GM12878 (cell line): ENCODE measurements around the gene NCBP2L. TPM values are rescaled to one million over a fixed set of nuclear protein-coding genes. Genes with fewer than 3 reads are reported as not detected.

Experiments used
- ATAC-seq: fragments of 200-7000 bp; cut with Tn5 transposase; 3 replicates; pipeline ENCODE4 v1.9.1; 2020; ENCODE audit warnings: mild to moderate bottlenecking, moderate library complexity
- BruUV-seq: library from RNA; stranded (reverse); fragments of 400-500 nt; replicated peaks from 2 replicates; lab custom pipeline; 2021; lab: Mats Ljungman, UMichigan
- CTCF ChIA-PET: fragments of 300-600 bp; sonication (Branson Sonifier 250); formaldehyde crosslinking; extraction: SDS; loops from one replicate; lab custom pipeline; 2021; ENCODE audit warnings: inconsistent platforms; lab: Yijun Ruan, JAX
- POLR2A ChIA-PET: fragments of 350-600 bp; formaldehyde crosslinking; extraction: SDS; loops from one replicate; lab custom pipeline; 2021; ENCODE audit warnings: inconsistent platforms; lab: Charles Lee
- RAD21 ChIA-PET: fragments of 300-600 bp; sonication (Branson Sonifier 250); formaldehyde crosslinking; loops from one replicate; lab custom pipeline; 2023; ENCODE audit warnings: antibody characterized with exemption; ENCODE audit not compliant: unreplicated experiment; lab: Charles Lee
- SMC1A ChIA-PET: fragments of 300-600 bp; sonication (Branson Sonifier 250); formaldehyde crosslinking; loops from one replicate; lab custom pipeline; 2023; ENCODE audit not compliant: unreplicated experiment, uncharacterized antibody; lab: Charles Lee
- DNase-seq: peaks from one replicate; pipeline ENCODE4 v3.0.0-alpha.2; 2011; ENCODE audit warnings: low read depth, low spot score
- FAIRE-seq: peaks from 3 replicates; lab custom pipeline; 2011; peaks lifted over from hg19 to GRCh38; lab: Jason Lieb, UNC
- H2AFZ ChIP-seq: 2 replicates; pipeline ENCODE4 v1.6.0; 2011; ENCODE audit warnings: low read depth, low read length, control low read depth; ENCODE audit not compliant: control insufficient read depth
- H3K27ac ChIP-seq: 2 replicates; pipeline ENCODE4 v1.5.1; 2011; ENCODE audit warnings: control low read depth; ENCODE audit not compliant: control insufficient read depth, insufficient read depth
- H3K27me3 ChIP-seq, 2 experiments: replicated peaks in 1 of 2; 2 replicates each; pipeline versions ENCODE4 v1.6.0 to v1.6.1; 2011; ENCODE audit warnings: low read length in 1 of 2; ENCODE audit not compliant: control insufficient read depth in 2 of 2, insufficient read depth in 2 of 2
- H3K36me3 ChIP-seq, 2 experiments: 2 replicates each; pipeline ENCODE4 v1.5.1; 2011; ENCODE audit warnings: low read length in 1 of 2; ENCODE audit not compliant: control insufficient read depth in 2 of 2, insufficient read depth in 2 of 2
- H3K4me1 ChIP-seq: 2 replicates; pipeline ENCODE4 v1.6.1; 2011; ENCODE audit warnings: mild to moderate bottlenecking, low read length, moderate library complexity, mixed read lengths; ENCODE audit not compliant: control insufficient read depth, insufficient read depth
- H3K4me2 ChIP-seq: 2 replicates; pipeline ENCODE4 v1.6.0; 2011; ENCODE audit warnings: control low read depth; ENCODE audit not compliant: control insufficient read depth, insufficient read depth
- H3K4me3 ChIP-seq: fragments of 200-600 bp; sonication (generic); 2 replicates; pipeline ENCODE4 v1.5.1; 2016
- H3K79me2 ChIP-seq: 2 replicates; pipeline ENCODE4 v1.6.0; 2011; ENCODE audit warnings: low read length; ENCODE audit not compliant: control insufficient read depth, insufficient read depth
- H3K9ac ChIP-seq: 2 replicates; pipeline ENCODE4 v1.8.0; 2011; ENCODE audit warnings: low read length, control low read depth, mixed read lengths; ENCODE audit not compliant: control insufficient read depth, insufficient read depth
- H3K9me3 ChIP-seq: replicated peaks from 3 replicates; pipeline ENCODE4 v1.5.1; 2011; ENCODE audit warnings: mild to moderate bottlenecking, low read length; ENCODE audit not compliant: control insufficient read depth, insufficient read depth
- H4K20me1 ChIP-seq: 2 replicates; pipeline ENCODE4 v1.6.0; 2011; ENCODE audit not compliant: control insufficient read depth, insufficient read depth
- CBX3 ChIP-seq: fragments of 200-600 bp; sonication (generic); IDR thresholded peaks from 2 replicates; pipeline ENCODE4 v1.6.1; 2016; ENCODE audit warnings: low read depth, borderline replicate concordance
- CEBPB ChIP-seq, 2 experiments: fragments of 150-350 bp in 1 of 2; IDR thresholded peaks; 2 replicates each; pipeline ENCODE4 v1.6.1; 2012 to 2014; ENCODE audit warnings: low read depth in 2 of 2, low read length in 2 of 2, borderline replicate concordance in 1 of 2, inconsistent platforms in 1 of 2
- TAF1 ChIP-seq: IDR thresholded peaks from 2 replicates; pipeline ENCODE4 v1.6.1; 2011; ENCODE audit warnings: mild to moderate bottlenecking, low read depth, low read length, borderline replicate concordance
- ZNF24 ChIP-seq: fragments of 450-650 bp; IDR thresholded peaks from 2 replicates; pipeline ENCODE4 v1.6.1; 2017; ENCODE audit warnings: antibody characterized with exemption, mild to moderate bottlenecking
- WGBS: methylation state at CpG from one replicate; pipeline ENCODE4 v1.1.6; 2016; ENCODE audit warnings: low lambda C conversion rate; ENCODE audit not compliant: insufficient replicate concordance, insufficient coverage; ENCODE audit errors: missing lambda C conversion rate; 5-methylcytosine and 5-hydroxymethylcytosine counted together
- in situ Hi-C: fragments of 300-500 bp; cut with MboI; formaldehyde crosslinking; loops from 9 replicates; pipeline ENCODE4 v1.14.3; 2018; ENCODE audit warnings: mixed read lengths
- intact Hi-C: fragments of 100-400 bp; cut with micrococcal nuclease; formaldehyde crosslinking; loops from one replicate; pipeline ENCODE4 v1.14.2; 2022; ENCODE audit not compliant: unreplicated experiment
- polyA plus RNA-seq, 11 experiments: library from polyadenylated mRNA; depleted of rRNA in 4 of 11; unstranded in 6 of 11; stranded (reverse) in 5 of 11; fragments of >200 nt; fragmentation: Nextera tagmentation in 4 of 11; fragmentation: Illumina TruSeq in 1 of 11; extraction: Ambion mirVana in 4 of 11; extraction: Trizol in 1 of 11; gene quantifications; 1 replicate in 1 of 11; 2 replicates in 10 of 11; pipeline versions ENCODE4 v1.2.1 to v1.2.3, GENCODE V29; 2011 to 2016; ENCODE audit warnings: inconsistent platforms in 2 of 11, missing spikeins in 2 of 11, low read depth in 1 of 11
- total RNA-seq, 4 experiments: library from RNA; depleted of rRNA in 3 of 4; stranded (reverse); fragments of >200 nt in 3 of 4; fragmentation: Illumina TruSeq in 1 of 4; extraction: Trizol in 1 of 4; gene quantifications; 2 replicates each; pipeline versions ENCODE4 v1.2.1 to v1.2.3, GENCODE V29; 2013 to 2021
- TF ChIP-seq, protein P1 (sequence below): fragments of 450-650 bp; formaldehyde crosslinking; IDR thresholded peaks from 2 replicates; pipeline ENCODE4 v1.4.0; 2022; ENCODE audit warnings: mild to moderate bottlenecking, moderate library complexity
- TF ChIP-seq, protein P2 (sequence below): IDR thresholded peaks from 2 replicates; pipeline ENCODE4 v1.6.1; 2012; ENCODE audit warnings: low read length, inconsistent platforms
- TF ChIP-seq, protein P3 (sequence below): fragments of 150-350 bp; IDR thresholded peaks from 2 replicates; pipeline ENCODE4 v1.6.1; 2014; ENCODE audit warnings: mild to moderate bottlenecking, low read depth, low read length

Gene NCBP2L
- total and polyA plus RNA-seq, 10 of the 15 experiments (the other 5 are each of a cell fraction or from before 2014, with no cell fraction given) = not detected

DNA sequence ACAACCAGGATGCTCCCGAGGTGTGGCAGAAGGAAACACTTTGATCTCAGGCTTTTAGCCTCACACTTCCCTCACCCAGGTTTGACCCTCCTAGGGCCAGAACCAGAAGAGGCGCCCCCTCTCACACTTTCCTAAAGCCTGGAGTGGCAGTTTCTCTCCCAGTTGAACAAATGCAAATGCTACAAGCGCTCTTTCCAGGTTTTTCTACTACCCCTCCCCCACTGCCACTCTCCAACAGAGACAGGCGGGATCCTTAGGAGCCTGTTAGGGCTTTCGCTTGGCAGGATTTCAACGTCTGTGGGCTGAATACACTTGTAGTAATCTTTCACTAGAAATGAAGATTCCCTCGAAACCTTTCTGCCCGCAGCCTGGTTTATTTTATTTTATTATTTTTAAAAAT lies 4.3 kb upstream of the NCBP2L start:
- no peaks in the 10 kb centered on the region for H4K20me1 ChIP-seq
- ChIA-PET CTCF (interaction anchor here (1.1 to 5.9 kb wide), 2 partner anchors 57 to 101 kb away, joined by 4 to 136 read pairs; no protein-coding TSS in a partner anchor), SMC1A (interaction anchor here (1.1 to 9.4 kb wide), 4 partner anchors 52 to 109 kb away, joined by 3 to 149 read pairs (median 38); no protein-coding TSS in a partner anchor), POLR2A (no interaction called here), RAD21 (interaction anchor here (0.7 to 4.6 kb wide), 2 partner anchors 31 to 100 kb away, joined by 3 to 98 read pairs; no protein-coding TSS in a partner anchor)
- H3K9ac ChIP-seq = no peak overlapping the region
- ATAC-seq (no peak), FAIRE-seq (no peak), DNase-seq (no peak)
- WGBS = 45% methylated on average over 8 of the region's 8 CpGs
- H3K79me2 ChIP-seq = no peaks in the 10 kb centered on the region
- no peaks in the 10 kb centered on the region; the same call in 2 of the 3 replicates for H3K9me3 ChIP-seq
- H3K27me3 ChIP-seq = no peaks in the 10 kb centered on the region; a peak in 1 of 4 replicates
- in situ Hi-C loops (no loop called here), intact Hi-C loops (loop anchor here (10.0 kb wide), 1 partner anchor 748 kb away; no protein-coding TSS in a partner anchor)
- no peak overlapping the region for H3K27ac ChIP-seq
- no peak overlapping the region for H3K4me3 ChIP-seq
- no TSS peak for BruUV-seq
- H3K4me1 ChIP-seq = no peaks in the 10 kb centered on the region
- H2AFZ ChIP-seq = no peak overlapping the region
- TF ChIP-seq CBX3 (no peak), ZNF24 (no peak), TAF1 (no peak), CEBPB (IDR thresholded peaks at IDR 0.05; ENCODE audit: borderline replicate concordance in 1 of 2, low read depth in 2 of 2, low read length in 2 of 2) (no peak)
- TF ChIP-seq, protein P1, sequence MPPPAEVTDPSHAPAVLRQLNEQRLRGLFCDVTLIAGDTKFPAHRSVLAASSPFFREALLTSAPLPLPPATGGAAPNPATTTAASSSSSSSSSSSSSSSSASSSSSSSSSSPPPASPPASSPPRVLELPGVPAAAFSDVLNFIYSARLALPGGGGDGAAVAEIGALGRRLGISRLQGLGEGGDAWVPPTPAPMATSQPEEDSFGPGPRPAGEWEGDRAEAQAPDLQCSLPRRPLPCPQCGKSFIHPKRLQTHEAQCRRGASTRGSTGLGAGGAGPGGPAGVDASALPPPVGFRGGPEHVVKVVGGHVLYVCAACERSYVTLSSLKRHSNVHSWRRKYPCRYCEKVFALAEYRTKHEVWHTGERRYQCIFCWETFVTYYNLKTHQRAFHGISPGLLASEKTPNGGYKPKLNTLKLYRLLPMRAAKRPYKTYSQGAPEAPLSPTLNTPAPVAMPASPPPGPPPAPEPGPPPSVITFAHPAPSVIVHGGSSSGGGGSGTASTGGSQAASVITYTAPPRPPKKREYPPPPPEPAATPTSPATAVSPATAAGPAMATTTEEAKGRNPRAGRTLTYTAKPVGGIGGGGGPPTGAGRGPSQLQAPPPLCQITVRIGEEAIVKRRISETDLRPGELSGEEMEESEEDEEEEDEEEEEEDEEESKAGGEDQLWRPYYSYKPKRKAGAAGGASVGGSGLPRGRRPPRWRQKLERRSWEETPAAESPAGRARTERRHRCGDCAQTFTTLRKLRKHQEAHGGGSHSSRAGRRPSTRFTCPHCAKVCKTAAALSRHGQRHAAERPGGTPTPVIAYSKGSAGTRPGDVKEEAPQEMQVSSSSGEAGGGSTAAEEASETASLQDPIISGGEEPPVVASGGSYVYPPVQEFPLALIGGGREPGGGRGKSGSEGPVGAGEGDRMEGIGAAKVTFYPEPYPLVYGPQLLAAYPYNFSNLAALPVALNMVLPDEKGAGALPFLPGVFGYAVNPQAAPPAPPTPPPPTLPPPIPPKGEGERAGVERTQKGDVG (CRISPR knock-in tag) = no peak
- TF ChIP-seq, protein P2, sequence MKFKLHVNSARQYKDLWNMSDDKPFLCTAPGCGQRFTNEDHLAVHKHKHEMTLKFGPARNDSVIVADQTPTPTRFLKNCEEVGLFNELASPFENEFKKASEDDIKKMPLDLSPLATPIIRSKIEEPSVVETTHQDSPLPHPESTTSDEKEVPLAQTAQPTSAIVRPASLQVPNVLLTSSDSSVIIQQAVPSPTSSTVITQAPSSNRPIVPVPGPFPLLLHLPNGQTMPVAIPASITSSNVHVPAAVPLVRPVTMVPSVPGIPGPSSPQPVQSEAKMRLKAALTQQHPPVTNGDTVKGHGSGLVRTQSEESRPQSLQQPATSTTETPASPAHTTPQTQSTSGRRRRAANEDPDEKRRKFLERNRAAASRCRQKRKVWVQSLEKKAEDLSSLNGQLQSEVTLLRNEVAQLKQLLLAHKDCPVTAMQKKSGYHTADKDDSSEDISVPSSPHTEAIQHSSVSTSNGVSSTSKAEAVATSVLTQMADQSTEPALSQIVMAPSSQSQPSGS = no peak
- TF ChIP-seq, protein P3, sequence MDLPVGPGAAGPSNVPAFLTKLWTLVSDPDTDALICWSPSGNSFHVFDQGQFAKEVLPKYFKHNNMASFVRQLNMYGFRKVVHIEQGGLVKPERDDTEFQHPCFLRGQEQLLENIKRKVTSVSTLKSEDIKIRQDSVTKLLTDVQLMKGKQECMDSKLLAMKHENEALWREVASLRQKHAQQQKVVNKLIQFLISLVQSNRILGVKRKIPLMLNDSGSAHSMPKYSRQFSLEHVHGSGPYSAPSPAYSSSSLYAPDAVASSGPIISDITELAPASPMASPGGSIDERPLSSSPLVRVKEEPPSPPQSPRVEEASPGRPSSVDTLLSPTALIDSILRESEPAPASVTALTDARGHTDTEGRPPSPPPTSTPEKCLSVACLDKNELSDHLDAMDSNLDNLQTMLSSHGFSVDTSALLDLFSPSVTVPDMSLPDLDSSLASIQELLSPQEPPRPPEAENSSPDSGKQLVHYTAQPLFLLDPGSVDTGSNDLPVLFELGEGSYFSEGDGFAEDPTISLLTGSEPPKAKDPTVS = no peak
- H3K4me2 ChIP-seq = no peak overlapping the region
- H3K36me3 ChIP-seq = no peaks in the 10 kb centered on the region
